Upper lobe of left lung (tissue), 6 donors: Measurements from ENCODE around the gene ENTHD1. TPM values are rescaled to one million over a fixed set of nuclear protein-coding genes. Genes with fewer than 3 reads are reported as not detected.

Experiments used
- ATAC-seq, 2 donors: fragments of 200-7000 bp; cut with Tn5 transposase; one replicate each; pipeline ENCODE4 v1.9.1; 2022; ENCODE audit warnings: mild to moderate bottlenecking in 2 of 2, moderate library complexity in 2 of 2; ENCODE audit not compliant: low FRiP score in 2 of 2
- DNase-seq, 2 donors: peaks; one replicate each; pipeline ENCODE4 v3.0.0-alpha.2; 2019 to 2020
- H3K27ac ChIP-seq, 4 donors: fragments of 200-600 bp; sonication (generic); one replicate each; pipeline ENCODE4 v1.5.1; 2016 to 2019
- H3K27me3 ChIP-seq, 4 donors: fragments of 200-600 bp; sonication (generic); one replicate each; pipeline ENCODE4 v1.5.1; 2017 to 2019
- H3K36me3 ChIP-seq, 4 donors: fragments of 200-600 bp; sonication (generic); one replicate each; pipeline ENCODE4 v1.5.1; 2016 to 2019
- H3K4me1 ChIP-seq, 4 donors: fragments of 200-600 bp; sonication (generic); one replicate each; pipeline ENCODE4 v1.5.1; 2018 to 2019
- H3K4me3 ChIP-seq, 4 donors: fragments of 200-600 bp; sonication (generic); one replicate each; pipeline ENCODE4 v1.5.1; 2017 to 2019; ENCODE audit warnings: mild to moderate bottlenecking in 2 of 4, moderate library complexity in 1 of 4
- H3K9me3 ChIP-seq, 4 donors: fragments of 200-600 bp; sonication (generic); one replicate each; pipeline ENCODE4 v1.5.1; 2018 to 2019
- CTCF ChIP-seq, 6 experiments: fragments of 450-650 bp in 4 of 6; fragments of 200-600 bp in 2 of 6; sonication (generic) in 2 of 6; IDR thresholded peaks; one replicate each; pipeline ENCODE4 v1.5.1; 2016 to 2019; ENCODE audit warnings: antibody characterized with exemption in 6 of 6
- EP300 ChIP-seq, 4 donors: sonication (generic); formaldehyde crosslinking; IDR thresholded peaks; one replicate each; pipeline ENCODE4 v1.5.1; 2017; ENCODE audit warnings: antibody characterized with exemption in 4 of 4, control low read depth in 2 of 4
- POLR2A ChIP-seq, 4 donors: fragments of 450-650 bp; IDR thresholded peaks; one replicate each; pipeline ENCODE4 v1.5.1; 2016 to 2017; ENCODE audit warnings: antibody characterized with exemption in 4 of 4, mild to moderate bottlenecking in 2 of 4
- POLR2AphosphoS5 ChIP-seq, 2 donors: sonication (generic); formaldehyde crosslinking; IDR thresholded peaks; one replicate each; pipeline ENCODE4 v1.5.1; 2017; ENCODE audit warnings: antibody characterized with exemption in 2 of 2
- WGBS, 2 donors: methylation state at CpG; one replicate each; pipeline ENCODE4 v1.1.5; 2017 to 2018; 5-methylcytosine and 5-hydroxymethylcytosine counted together
- total RNA-seq, 6 donors: library from RNA; depleted of rRNA in 4 of 6; stranded (reverse); fragments of >200 nt in 4 of 6; gene quantifications; one replicate each; pipeline versions ENCODE4 v1.1.0 to v1.2.1, GENCODE V29; 2016 to 2021
- donor health status: DM: no; HTN: no; CAD: no; lungs with moderate emphysema.
- donor health status: DM: no; HTN: yes; CAD: no; lungs with severe emphysema.

ENTHD1 gene
- under 1 TPM in 1 of 6 donors, not detected in 5; 0.09 TPM for total RNA-seq

GRCh38 chr22:39893526-39893925, at the start of gene ENTHD1:
Gene ENTHD1 (minus strand): TSS chr22:39893760. CDS start chr22:39887748, 6,012 bp downstream.
- TF ChIP-seq POLR2A (IDR thresholded peaks at IDR 0.05) (no peak), CTCF (IDR thresholded peaks at IDR 0.05) (no peak), POLR2AphosphoS5 (IDR thresholded peaks at IDR 0.05) (no peak), EP300 (IDR thresholded peaks at IDR 0.05) (no peak)
- DNase-seq, result peak in 1 of 2 donors; percentile 47

GRCh38 chr22:39943337-39943736, 49.8 kb upstream of the ENTHD1 start:
- DNase-seq, result no peak
- Histone ChIP-seq H3K27me3 (no peaks in the 10 kb centered on the region), H3K4me3 (no peak overlapping the region), H3K27ac (no peak overlapping the region), H3K9me3 (no peaks in the 10 kb centered on the region), H3K36me3 (no peaks in the 10 kb centered on the region), H3K4me1 (peaks cover 8 to 19% (median 15%) of the 10 kb centered on the region in 4 donors)
- WGBS, 2 donors, result 75 to 90% methylated on average over 5 of the region's 5 CpGs
- ATAC-seq, result no peak
- TF ChIP-seq POLR2AphosphoS5 (IDR thresholded peaks at IDR 0.05), result no peak
- no peak for TF ChIP-seq CTCF (IDR thresholded peaks at IDR 0.05)
- TF ChIP-seq EP300 (IDR thresholded peaks at IDR 0.05), result no peak
- no peak for TF ChIP-seq POLR2A (IDR thresholded peaks at IDR 0.05)

More at GRCh38 chr22:39893526-39893925, at the start of gene ENTHD1:
- Histone ChIP-seq H3K4me3 (no peak within 1 kb of the TSS), H3K36me3 (no peaks in the 10 kb centered on the region), H3K4me1 (peaks cover 0 to 6% (median 0%) of the 10 kb centered on the region in 4 donors), H3K9me3 (no peaks in the 10 kb centered on the region), H3K27ac (no peak within 1 kb of the TSS), H3K27me3 (no peaks in the 10 kb centered on the region)
- ATAC-seq, result no peak
- WGBS, 2 donors, result 83 to 87% methylated on average over 7 to 20 of the region's 20 CpGs

GRCh38 chr22:39942439-39943230, 49.1 kb upstream of the ENTHD1 start:
- no peaks in the 10 kb centered on the region for H3K36me3 ChIP-seq
- ATAC-seq (no peak), DNase-seq (no peak)
- H3K4me1 ChIP-seq, result peaks cover 8 to 15% (median 13%) of the 10 kb centered on the region in 4 donors
- H3K27ac ChIP-seq, result no peak overlapping the region
- H3K9me3 ChIP-seq, result no peaks in the 10 kb centered on the region
- H3K4me3 ChIP-seq, result no peak overlapping the region
- 83 to 93% methylated on average over 8 of the region's 8 CpGs for WGBS, 2 donors
- H3K27me3 ChIP-seq, result no peaks in the 10 kb centered on the region
- TF ChIP-seq CTCF (IDR thresholded peaks at IDR 0.05) (no peak), POLR2AphosphoS5 (IDR thresholded peaks at IDR 0.05) (no peak), POLR2A (IDR thresholded peaks at IDR 0.05) (no peak), EP300 (IDR thresholded peaks at IDR 0.05) (no peak)

- no peak overlapping the region for H3K27ac ChIP-seq
- no peak for TF ChIP-seq CTCF (IDR thresholded peaks at IDR 0.05)
- no peak for TF ChIP-seq POLR2AphosphoS5 (IDR thresholded peaks at IDR 0.05)
- TF ChIP-seq EP300 (IDR thresholded peaks at IDR 0.05), result no peak
- no peak for TF ChIP-seq POLR2A (IDR thresholded peaks at IDR 0.05)
- no peak overlapping the region for H3K4me3 ChIP-seq
- no peaks in the 10 kb centered on the region for H3K9me3 ChIP-seq
- H3K27me3 ChIP-seq, result no peaks in the 10 kb centered on the region
- peaks cover under 1 to 6% (median 3%) of the 10 kb centered on the region in 4 donors for H3K4me1 ChIP-seq
- ATAC-seq (no peak), DNase-seq (no peak)
- WGBS, 2 donors, result 76 to 84% methylated on average over 2 of the region's 2 CpGs
- H3K36me3 ChIP-seq, result no peaks in the 10 kb centered on the region
Observed at GRCh38 chr22:39941601-39942000, 48.0 kb upstream of the ENTHD1 start.
